Memory B cell (primary cell): ENCODE results near the gene HLA-G.
"Not testable (repeated sequence)": the region's sequence is repeated elsewhere in the genome, so short reads cannot be mapped to it uniquely, and the experiment has no call there.

Experiments
- ATAC-seq: fragments of 150-1000 bp; cut with Tn5 transposase; 2 replicates; pipeline ENCODE4 v1.10.0; 2021; ENCODE audit warnings: low read depth, mild to moderate bottlenecking, moderate library complexity
- DNase-seq, 2 donors: peaks; one replicate each; pipeline ENCODE4 v3.0.0; 2022; ENCODE audit warnings: low spot score in 2 of 2
- H3K27ac Mint-ChIP-seq: one replicate; pipeline ENCODE4 v1.8.0; 2022; ENCODE audit warnings: mild to moderate bottlenecking, moderate library complexity, mixed read lengths
- H3K27me3 Mint-ChIP-seq: one replicate; pipeline ENCODE4 v1.8.0; 2022; ENCODE audit warnings: mixed read lengths
- H3K36me3 Mint-ChIP-seq: one replicate; pipeline ENCODE4 v1.8.0; 2022; ENCODE audit warnings: mild to moderate bottlenecking, mixed read lengths
- H3K4me1 Mint-ChIP-seq: one replicate; pipeline ENCODE4 v1.8.0; 2022; ENCODE audit warnings: mixed read lengths
- H3K4me3 Mint-ChIP-seq: one replicate; pipeline ENCODE4 v1.8.0; 2022; ENCODE audit warnings: mild to moderate bottlenecking, moderate library complexity, mixed read lengths
- H3K9me3 Mint-ChIP-seq: one replicate; pipeline ENCODE4 v1.8.0; 2022; ENCODE audit warnings: mixed read lengths

HLA-G gene

DNA sequence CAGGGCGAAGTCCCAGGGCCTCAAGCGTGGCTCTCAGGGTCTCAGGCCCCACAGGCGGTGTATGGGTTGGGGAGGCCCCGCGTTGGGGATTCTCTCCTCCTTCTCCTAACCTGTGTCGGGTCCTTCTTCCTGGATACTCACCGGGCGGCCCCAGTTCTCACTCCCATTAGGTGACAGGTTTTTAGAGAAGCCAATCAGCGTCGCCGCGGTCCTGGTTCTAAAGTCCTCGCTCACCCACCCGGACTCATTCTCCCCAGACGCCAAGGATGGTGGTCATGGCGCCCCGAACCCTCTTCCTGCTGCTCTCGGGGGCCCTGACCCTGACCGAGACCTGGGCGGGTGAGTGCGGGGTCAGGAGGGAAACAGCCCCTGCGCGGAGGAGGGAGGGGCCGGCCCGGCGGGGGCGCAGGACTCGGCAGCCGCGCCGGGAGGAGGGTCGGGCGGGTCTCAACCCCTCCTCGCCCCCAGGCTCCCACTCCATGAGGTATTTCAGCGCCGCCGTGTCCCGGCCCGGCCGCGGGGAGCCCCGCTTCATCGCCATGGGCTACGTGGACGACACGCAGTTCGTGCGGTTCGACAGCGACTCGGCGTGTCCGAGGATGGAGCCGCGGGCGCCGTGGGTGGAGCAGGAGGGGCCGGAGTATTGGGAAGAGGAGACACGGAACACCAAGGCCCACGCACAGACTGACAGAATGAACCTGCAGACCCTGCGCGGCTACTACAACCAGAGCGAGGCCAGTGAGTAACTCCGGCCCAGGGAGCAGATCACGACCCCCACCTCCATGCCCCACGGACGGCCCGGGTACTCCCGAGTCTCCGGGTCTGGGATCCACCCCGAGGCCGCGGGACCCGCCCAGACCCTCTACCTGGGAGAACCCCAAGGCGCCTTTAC, at the start of gene HLA-G:
HLA-G (plus strand) TSS at position 247 of the 892 bp plus-strand sequence; CDS start at position 267, 20 bp downstream.
- peaks cover 4% of the 10 kb centered on the region for H3K9me3 Mint-ChIP-seq
- ATAC-seq: peak; percentile 22
- H3K27me3 Mint-ChIP-seq: peaks cover 45% of the 10 kb centered on the region
- H3K36me3 Mint-ChIP-seq: peaks cover 3% of the 10 kb centered on the region
- H3K4me1 Mint-ChIP-seq: peaks cover 5% of the 10 kb centered on the region
- no peak for DNase-seq
- H3K4me3 Mint-ChIP-seq: peak within 1 kb of the TSS; percentile 68
- no peak within 1 kb of the TSS for H3K27ac Mint-ChIP-seq

DNA sequence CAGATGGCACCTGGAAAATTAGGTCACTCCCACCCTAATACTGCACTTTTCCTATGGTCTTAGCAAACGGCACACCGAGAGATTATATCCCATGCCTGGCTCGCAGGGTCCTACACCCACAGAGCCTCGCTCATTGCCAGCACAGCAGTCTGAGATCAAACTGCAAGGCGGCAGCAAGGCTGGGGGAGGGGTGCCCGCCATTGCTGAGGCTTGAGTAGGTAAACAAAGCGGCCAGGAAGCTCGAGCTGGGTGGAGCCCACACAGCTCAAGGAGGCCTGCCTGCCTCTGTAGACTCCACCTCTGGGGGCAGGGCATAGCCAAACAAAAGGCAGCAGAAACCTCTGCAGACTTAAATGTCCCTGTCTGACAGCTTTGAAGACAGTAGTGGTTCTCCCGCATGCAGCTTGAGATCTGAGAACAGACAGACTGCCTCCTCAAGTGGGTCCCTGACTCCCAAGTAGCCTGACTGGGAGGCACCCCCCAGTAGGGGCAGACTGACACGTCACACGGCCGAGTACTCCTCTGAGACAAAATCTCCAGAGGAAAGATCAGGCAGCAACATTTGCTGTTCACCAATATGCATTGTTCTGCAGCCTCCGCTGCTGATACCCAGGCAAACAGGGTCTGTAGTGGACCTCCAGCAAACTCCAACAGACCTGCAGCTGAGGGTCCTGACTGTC, 47.5 kb upstream of the HLA-G start:
- DNase-seq, ATAC-seq, H3K4me3 Mint-ChIP-seq, H3K36me3 Mint-ChIP-seq, H3K27ac Mint-ChIP-seq, H3K4me1 Mint-ChIP-seq: not testable (repeated sequence)
- peaks cover 16% of the 10 kb centered on the region for H3K27me3 Mint-ChIP-seq
- H3K9me3 Mint-ChIP-seq: peaks cover 12% of the 10 kb centered on the region

GRCh38 chr6:29789176-29789575, 38.4 kb upstream of the HLA-G start:
- Mint-ChIP-seq H3K36me3 (peaks cover 5% of the 10 kb centered on the region), H3K27me3 (peaks cover 14% of the 10 kb centered on the region), H3K9me3 (peaks cover 14% of the 10 kb centered on the region), H3K4me1 (peaks cover 12% of the 10 kb centered on the region), H3K4me3 (no peak overlapping the region), H3K27ac (no peak overlapping the region)
- DNase-seq (no peak), ATAC-seq (no peak)

DNA sequence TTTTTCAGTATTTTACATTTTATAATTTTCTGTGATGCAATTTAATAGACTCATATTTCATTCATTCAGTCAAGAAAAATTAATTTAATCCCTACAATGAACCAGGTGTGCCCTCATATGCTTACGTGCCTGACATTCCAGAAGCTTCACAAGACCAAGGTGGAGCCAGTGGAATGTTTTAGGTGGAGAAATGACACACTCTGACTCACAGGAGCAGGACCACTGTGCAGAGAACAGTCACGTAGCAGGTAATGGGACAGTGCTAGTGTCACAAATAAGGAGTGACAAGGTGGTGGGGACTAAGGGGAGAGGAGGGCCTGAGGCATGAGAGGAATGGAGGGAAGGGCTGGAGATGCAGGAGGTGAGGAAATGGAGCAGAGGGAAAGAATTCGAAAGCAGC, 37.0 kb upstream of the HLA-G start:
- Mint-ChIP-seq H3K27ac (no peak overlapping the region), H3K4me3 (peak overlapping the region; percentile 27), H3K9me3 (peaks cover 12% of the 10 kb centered on the region), H3K27me3 (peaks cover 12% of the 10 kb centered on the region), H3K4me1 (peaks cover 12% of the 10 kb centered on the region), H3K36me3 (peaks cover 5% of the 10 kb centered on the region)
- DNase-seq (no peak), ATAC-seq (no peak)

DNA sequence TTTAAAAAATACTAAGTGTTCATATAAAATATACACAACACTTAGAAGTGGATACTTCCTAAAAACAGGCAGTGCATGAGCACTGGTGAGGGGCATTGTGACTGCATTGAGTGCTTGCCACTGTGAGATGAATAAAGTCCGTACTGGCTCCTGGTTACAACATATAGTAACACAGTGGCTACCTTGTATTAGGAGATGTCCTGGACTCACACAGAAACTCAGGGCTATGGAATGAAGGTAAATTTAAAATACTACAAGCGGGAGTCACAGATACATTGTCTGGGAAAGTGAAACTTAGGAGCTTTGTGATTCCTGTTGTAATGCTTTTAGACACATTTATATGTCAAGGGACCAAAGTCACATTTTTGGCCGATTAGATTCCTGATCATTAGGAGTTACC, 36.5 kb upstream of the HLA-G start:
- H3K36me3 Mint-ChIP-seq: peaks cover 5% of the 10 kb centered on the region
- H3K27me3 Mint-ChIP-seq: peaks cover 12% of the 10 kb centered on the region
- no peak for DNase-seq
- peak overlapping the region; percentile 94 for H3K4me3 Mint-ChIP-seq
- peaks cover 12% of the 10 kb centered on the region for H3K9me3 Mint-ChIP-seq
- no peak for ATAC-seq
- peaks cover 12% of the 10 kb centered on the region for H3K4me1 Mint-ChIP-seq
- peak overlapping the region; percentile 88 for H3K27ac Mint-ChIP-seq

GRCh38 chr6:29791786-29792122, 35.9 kb upstream of the HLA-G start:
- DNase-seq (no peak), ATAC-seq (peak; percentile 21)
- H3K27ac Mint-ChIP-seq: peak overlapping the region; percentile 88
- peaks cover 12% of the 10 kb centered on the region for H3K27me3 Mint-ChIP-seq
- peak overlapping the region; percentile 94 for H3K4me3 Mint-ChIP-seq
- H3K9me3 Mint-ChIP-seq: peaks cover 12% of the 10 kb centered on the region
- H3K4me1 Mint-ChIP-seq: peaks cover 12% of the 10 kb centered on the region
- H3K36me3 Mint-ChIP-seq: peaks cover 5% of the 10 kb centered on the region

- H3K4me1 Mint-ChIP-seq: peaks cover 12% of the 10 kb centered on the region
- DNase-seq: peak; percentile 64 to 68
- H3K36me3 Mint-ChIP-seq: peaks cover 5% of the 10 kb centered on the region
- peak overlapping the region; percentile 88 for H3K27ac Mint-ChIP-seq
- peaks cover 12% of the 10 kb centered on the region for H3K9me3 Mint-ChIP-seq
- ATAC-seq: peak; percentile 85
- peaks cover 12% of the 10 kb centered on the region for H3K27me3 Mint-ChIP-seq
- H3K4me3 Mint-ChIP-seq: peak overlapping the region; percentile 94
These were observed 35.2 kb upstream of the HLA-G start for GRCh38 chr6:29792123-29793035.

- peaks cover 12% of the 10 kb centered on the region for H3K4me1 Mint-ChIP-seq
- H3K27ac Mint-ChIP-seq: peak overlapping the region; percentile 88
- H3K4me3 Mint-ChIP-seq: peak overlapping the region; percentile 94
- no peak for DNase-seq
- H3K27me3 Mint-ChIP-seq: peaks cover 10% of the 10 kb centered on the region
- peaks cover 4% of the 10 kb centered on the region for H3K36me3 Mint-ChIP-seq
- H3K9me3 Mint-ChIP-seq: peaks cover 8% of the 10 kb centered on the region
- peak; percentile 29 for ATAC-seq
These were observed 34.6 kb upstream of the HLA-G start for GRCh38 chr6:29793036-29793356.

GRCh38 chr6:29793796-29794195, 33.8 kb upstream of the HLA-G start:
- Mint-ChIP-seq H3K4me3 (peak overlapping the region; percentile 15), H3K27ac (no peak overlapping the region), H3K27me3 (peaks cover 11% of the 10 kb centered on the region), H3K9me3 (peaks cover 4% of the 10 kb centered on the region), H3K36me3 (peaks cover 1% of the 10 kb centered on the region), H3K4me1 (peaks cover 12% of the 10 kb centered on the region)
- DNase-seq (no peak), ATAC-seq (no peak)

DNA sequence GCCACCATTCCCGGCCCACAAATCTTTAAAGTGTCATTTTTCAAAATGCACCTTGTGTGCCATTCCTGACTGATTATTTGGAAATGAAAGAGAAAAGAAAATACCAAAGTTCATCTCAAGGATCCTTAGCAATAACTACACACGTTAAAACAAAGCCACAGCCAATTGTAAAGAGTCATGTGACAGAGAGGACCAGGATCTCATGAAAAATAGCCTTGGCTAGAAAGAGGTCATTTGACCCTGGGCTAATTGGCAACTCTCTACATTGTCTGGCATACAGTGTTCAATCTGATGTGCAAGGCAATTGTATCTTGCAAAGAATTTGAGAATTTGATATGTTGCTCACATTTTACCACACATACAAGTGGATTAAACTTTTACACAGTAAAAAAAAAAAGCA, 31.6 kb upstream of the HLA-G start:
- Mint-ChIP-seq H3K36me3 (no peaks in the 10 kb centered on the region), H3K4me3 (no peak overlapping the region), H3K27ac (no peak overlapping the region), H3K4me1 (peaks cover 10% of the 10 kb centered on the region), H3K27me3 (peaks cover 11% of the 10 kb centered on the region), H3K9me3 (no peaks in the 10 kb centered on the region)
- DNase-seq: no peak
- no peak for ATAC-seq

- Mint-ChIP-seq H3K27me3 (peaks cover 11% of the 10 kb centered on the region), H3K36me3 (no peaks in the 10 kb centered on the region), H3K4me1 (peaks cover 6% of the 10 kb centered on the region), H3K4me3 (no peak overlapping the region), H3K27ac (no peak overlapping the region), H3K9me3 (no peaks in the 10 kb centered on the region)
- ATAC-seq (no peak), DNase-seq (no peak)
These were observed 30.5 kb upstream of the HLA-G start for GRCh38 chr6:29797135-29797534.

DNA sequence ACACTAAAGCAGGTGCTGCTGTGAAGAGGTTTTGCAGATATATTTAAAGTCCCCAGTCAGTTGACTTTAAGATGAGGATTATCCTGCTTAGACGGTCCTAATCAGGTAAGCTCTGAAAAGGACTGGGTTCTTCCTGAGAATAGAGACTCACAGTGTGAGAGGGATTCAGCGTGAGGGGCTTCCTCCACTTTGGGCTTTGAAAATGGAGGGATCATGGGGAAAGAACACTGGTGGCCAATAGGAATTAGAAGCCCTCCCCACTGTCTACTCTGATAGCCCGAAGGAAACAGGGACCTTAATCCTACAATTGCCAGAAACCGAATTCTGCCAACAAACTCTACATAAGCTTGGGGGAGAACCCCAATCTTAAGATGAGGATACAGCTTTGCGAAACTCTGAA, 29.7 kb upstream of the HLA-G start:
- peaks cover 4% of the 10 kb centered on the region for H3K4me1 Mint-ChIP-seq

GRCh38 chr6:29800254-29800653, 27.4 kb upstream of the HLA-G start:
- no peaks in the 10 kb centered on the region for H3K4me1 Mint-ChIP-seq
- H3K27me3 Mint-ChIP-seq: peaks cover 9% of the 10 kb centered on the region
- H3K4me3 Mint-ChIP-seq: no peak overlapping the region
- ATAC-seq (no peak), DNase-seq (no peak)
- H3K9me3 Mint-ChIP-seq: no peaks in the 10 kb centered on the region
- H3K36me3 Mint-ChIP-seq: no peaks in the 10 kb centered on the region
- no peak overlapping the region for H3K27ac Mint-ChIP-seq

More for the DNA sequence above, 29.7 kb upstream of the HLA-G start:
- Mint-ChIP-seq H3K36me3 (no peaks in the 10 kb centered on the region), H3K27me3 (peaks cover 11% of the 10 kb centered on the region), H3K9me3 (no peaks in the 10 kb centered on the region), H3K4me3 (no peak overlapping the region), H3K27ac (no peak overlapping the region)
- ATAC-seq (no peak), DNase-seq (no peak)

GRCh38 chr6:29806387-29806786, 21.2 kb upstream of the HLA-G start:
- ATAC-seq (no peak), DNase-seq (no peak)
- Mint-ChIP-seq H3K27ac (no peak overlapping the region), H3K27me3 (peaks cover 12% of the 10 kb centered on the region), H3K4me1 (no peaks in the 10 kb centered on the region), H3K36me3 (no peaks in the 10 kb centered on the region), H3K9me3 (no peaks in the 10 kb centered on the region), H3K4me3 (no peak overlapping the region)
